ENCODE measurements around the gene TIGD1. TPM values are rescaled to one million over a fixed set of nuclear protein-coding genes. Genes with fewer than 3 reads are reported as not detected.
"Not testable (repeated sequence)": the region's sequence is repeated elsewhere in the genome, so short reads cannot be mapped to it uniquely, and the experiment has no call there.

TIGD1 gene
- polyA plus RNA-seq, 1 experiment = 1.7 TPM

DNA sequence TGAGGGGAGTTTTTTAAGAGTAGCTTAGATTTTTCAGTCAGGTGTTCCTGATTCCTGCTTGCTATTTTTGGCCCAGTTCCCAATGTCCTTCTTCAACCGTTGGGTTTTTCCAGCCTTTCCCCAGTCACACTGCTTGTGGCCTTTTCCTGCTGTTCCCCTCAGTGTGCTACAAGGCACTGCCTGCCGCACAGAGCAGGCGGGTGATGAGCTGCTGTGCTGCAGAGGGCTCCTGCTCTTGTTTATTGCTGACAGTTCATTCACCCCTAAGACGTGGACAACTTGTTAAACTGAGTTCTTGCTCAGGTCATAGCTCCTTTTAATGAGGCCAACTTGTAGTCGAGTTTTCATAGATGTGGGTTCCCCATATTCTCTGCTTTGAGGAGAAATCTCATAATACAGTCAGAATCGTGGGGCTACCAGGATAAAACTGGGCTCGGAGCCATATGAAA is 20.7 kb upstream of the TIGD1 start:
- CTCF ChIA-PET = no interaction called here
- Histone ChIP-seq H3K27me3 (ENCODE audit: control insufficient read depth, insufficient read depth, low read length) (no peaks in the 10 kb centered on the region), H3K4me3 (ENCODE audit: low read depth, low read length) (no peak overlapping the region), H3K36me3 (ENCODE audit: control insufficient read depth, insufficient read depth, low read length) (peaks cover 18% of the 10 kb centered on the region)
- POLR2A ChIA-PET = no interaction called here
- TF ChIP-seq CTCF (IDR thresholded peaks at IDR 0.05; ENCODE audit: insufficient read depth, low read depth, low read length) = no peak
- DNase-seq (ENCODE audit: low read depth) = no peak

DNA sequence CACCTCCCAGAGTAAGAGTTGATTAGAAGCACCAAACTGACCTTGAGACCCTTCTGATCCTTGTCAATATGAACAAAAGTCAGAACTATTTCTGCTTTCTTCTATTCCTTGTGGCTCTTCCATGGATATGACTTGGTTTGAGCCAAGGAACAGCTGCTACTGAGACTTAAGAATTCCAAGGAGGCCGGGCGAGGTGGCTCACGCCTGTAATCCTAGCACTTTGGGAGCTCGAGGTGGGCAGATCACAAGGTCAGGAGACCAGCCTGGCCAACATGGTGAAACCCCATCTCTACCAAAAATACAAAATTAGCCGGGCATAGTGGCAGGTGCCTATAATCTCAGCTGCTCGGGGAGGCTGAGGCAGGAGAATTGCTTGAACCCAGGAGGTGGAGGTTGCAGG is 20.1 kb upstream of the TIGD1 start:
- peaks cover 19% of the 10 kb centered on the region for H3K36me3 ChIP-seq (ENCODE audit: control insufficient read depth, insufficient read depth, low read length)
- DNase-seq (ENCODE audit: low read depth); H3K4me3 ChIP-seq (ENCODE audit: low read depth, low read length); POLR2A ChIA-PET; CTCF ChIA-PET; H3K27me3 ChIP-seq (ENCODE audit: control insufficient read depth, insufficient read depth, low read length): not testable (repeated sequence)

GRCh38 chr2:232569541-232569940 is 19.2 kb upstream of the TIGD1 start:
- DNase-seq (ENCODE audit: low read depth) = no peak
- ChIA-PET POLR2A (no interaction called here), CTCF (interaction anchor here (0.5 kb wide), 1 partner anchor 501 kb away, joined by 3 read pairs; no protein-coding TSS in a partner anchor)
- no peak for TF ChIP-seq CTCF (IDR thresholded peaks at IDR 0.05; ENCODE audit: insufficient read depth, low read depth, low read length)
- Histone ChIP-seq H3K27me3 (ENCODE audit: control insufficient read depth, insufficient read depth, low read length) (no peaks in the 10 kb centered on the region), H3K4me3 (ENCODE audit: low read depth, low read length) (no peak overlapping the region), H3K36me3 (ENCODE audit: control insufficient read depth, insufficient read depth, low read length) (peaks cover 22% of the 10 kb centered on the region)

- Histone ChIP-seq H3K36me3 (ENCODE audit: control insufficient read depth, insufficient read depth, low read length) (peaks cover 25% of the 10 kb centered on the region), H3K27me3 (ENCODE audit: control insufficient read depth, insufficient read depth, low read length) (no peaks in the 10 kb centered on the region), H3K4me3 (ENCODE audit: low read depth, low read length) (no peak overlapping the region)
- CTCF ChIA-PET = no interaction called here
- no peak for TF ChIP-seq CTCF (IDR thresholded peaks at IDR 0.05; ENCODE audit: insufficient read depth, low read depth, low read length)
- peak; percentile 80 for DNase-seq (ENCODE audit: low read depth)
- POLR2A ChIA-PET = no interaction called here
Observed at GRCh38 chr2:232568161-232568560, 17.8 kb upstream of the TIGD1 start.

GRCh38 chr2:232567721-232568120 is 17.4 kb upstream of the TIGD1 start:
- ChIA-PET POLR2A (no interaction called here), CTCF (interaction anchor here (0.8 kb wide), 1 partner anchor 12 kb away, joined by 3 read pairs; no protein-coding TSS in a partner anchor)
- TF ChIP-seq CTCF (IDR thresholded peaks at IDR 0.05; ENCODE audit: insufficient read depth, low read depth, low read length) = no peak
- no peak overlapping the region for H3K4me3 ChIP-seq (ENCODE audit: low read depth, low read length)
- peaks cover 25% of the 10 kb centered on the region for H3K36me3 ChIP-seq (ENCODE audit: control insufficient read depth, insufficient read depth, low read length)
- no peaks in the 10 kb centered on the region for H3K27me3 ChIP-seq (ENCODE audit: control insufficient read depth, insufficient read depth, low read length)
- DNase-seq (ENCODE audit: low read depth) = no peak

GRCh38 chr2:232563580-232563979 is 13.2 kb upstream of the TIGD1 start:
- CTCF ChIA-PET = no interaction called here
- Histone ChIP-seq H3K36me3 (ENCODE audit: control insufficient read depth, insufficient read depth, low read length) (peaks cover 16% of the 10 kb centered on the region), H3K4me3 (ENCODE audit: low read depth, low read length) (no peak overlapping the region), H3K27me3 (ENCODE audit: control insufficient read depth, insufficient read depth, low read length) (no peaks in the 10 kb centered on the region)
- POLR2A ChIA-PET = no interaction called here
- TF ChIP-seq CTCF (IDR thresholded peaks at IDR 0.05; ENCODE audit: insufficient read depth, low read depth, low read length) = no peak
- DNase-seq (ENCODE audit: low read depth) = no peak

Data from BJ (cell line).